KBM-7 (cell line): ENCODE measurements around the gene ASCC1.
A peak's percentile ranks its signal among the peaks of the same experiment; 100 is the strongest.

Experiments used
- DNase-seq: peaks from one replicate; pipeline ENCODE4 v3.0.0-alpha.2; 2015
- in situ Hi-C: fragments of 300-500 bp; cut with MboI; formaldehyde crosslinking; loops from 2 replicates; pipeline ENCODE4 v1.14.3; 2020; ENCODE audit warnings: low sequenced_read_pairs, low pct_unique_long_range_greater_than_20kb, mixed read lengths

ASCC1 gene, protein sequence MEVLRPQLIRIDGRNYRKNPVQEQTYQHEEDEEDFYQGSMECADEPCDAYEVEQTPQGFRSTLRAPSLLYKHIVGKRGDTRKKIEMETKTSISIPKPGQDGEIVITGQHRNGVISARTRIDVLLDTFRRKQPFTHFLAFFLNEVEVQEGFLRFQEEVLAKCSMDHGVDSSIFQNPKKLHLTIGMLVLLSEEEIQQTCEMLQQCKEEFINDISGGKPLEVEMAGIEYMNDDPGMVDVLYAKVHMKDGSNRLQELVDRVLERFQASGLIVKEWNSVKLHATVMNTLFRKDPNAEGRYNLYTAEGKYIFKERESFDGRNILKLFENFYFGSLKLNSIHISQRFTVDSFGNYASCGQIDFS

DNA sequence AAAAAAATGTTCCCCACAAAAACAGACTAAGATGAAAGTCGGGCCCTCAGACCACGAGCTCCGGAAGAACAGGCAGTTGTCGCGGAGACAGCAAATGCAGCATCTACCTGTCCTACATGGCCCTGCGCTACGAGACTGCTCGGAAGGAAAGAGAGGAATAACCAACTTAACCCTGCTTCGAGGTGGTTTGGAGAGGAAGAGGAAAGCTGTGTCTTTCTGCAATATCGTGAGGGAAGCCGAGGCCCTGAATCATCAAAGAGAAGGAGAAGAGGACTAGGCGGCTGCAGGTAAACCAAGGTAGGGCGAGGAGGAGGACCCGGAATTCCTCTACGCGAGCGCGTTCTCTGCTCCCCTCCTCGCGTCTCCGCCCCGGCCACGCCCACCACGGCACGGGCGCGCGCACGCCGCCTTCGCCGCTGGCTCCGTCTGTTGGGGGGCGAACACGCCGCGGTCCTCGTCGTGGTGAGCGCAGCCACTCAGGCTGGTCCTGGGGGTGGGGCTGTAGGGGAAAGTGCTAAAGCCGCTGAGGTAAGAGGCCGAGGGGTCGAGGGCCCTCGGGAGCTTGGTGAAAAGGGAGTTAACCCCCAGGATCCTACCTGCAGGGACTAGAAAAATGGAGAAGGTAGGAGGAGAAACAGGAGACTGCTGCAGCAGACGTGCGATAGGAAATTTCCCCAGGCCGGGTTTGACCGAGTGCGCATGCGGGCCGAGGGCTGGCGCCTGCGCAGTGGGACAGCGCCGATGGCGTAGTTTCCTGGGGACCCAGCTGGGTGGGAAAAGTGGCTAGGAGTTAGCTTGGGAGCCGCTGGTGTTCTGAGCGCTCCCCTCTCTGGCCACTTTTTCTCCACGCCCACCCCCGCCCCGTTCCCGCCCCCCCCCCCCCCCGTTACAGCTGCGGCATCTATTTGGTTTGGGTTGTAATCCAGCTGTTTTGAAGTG, at the start of gene ASCC1, which contains the start of gene ANAPC16:
Gene ASCC1, minus strand, starts transcription at position 666 of the 939 bp plus-strand sequence. CDS start 2,978 bp downstream, outside the sequence.
Gene ANAPC16, plus strand, starts transcription at position 402 of the 939 bp plus-strand sequence. CDS start 7,903 bp downstream, outside the sequence.
- in situ Hi-C loops = no loop called here
- peak; percentile 95 for DNase-seq

- no peak for DNase-seq
- in situ Hi-C loops = no loop called here
Measured at GRCh38 chr10:72265508-72265907, 49.4 kb upstream of the ASCC1 start.

DNA sequence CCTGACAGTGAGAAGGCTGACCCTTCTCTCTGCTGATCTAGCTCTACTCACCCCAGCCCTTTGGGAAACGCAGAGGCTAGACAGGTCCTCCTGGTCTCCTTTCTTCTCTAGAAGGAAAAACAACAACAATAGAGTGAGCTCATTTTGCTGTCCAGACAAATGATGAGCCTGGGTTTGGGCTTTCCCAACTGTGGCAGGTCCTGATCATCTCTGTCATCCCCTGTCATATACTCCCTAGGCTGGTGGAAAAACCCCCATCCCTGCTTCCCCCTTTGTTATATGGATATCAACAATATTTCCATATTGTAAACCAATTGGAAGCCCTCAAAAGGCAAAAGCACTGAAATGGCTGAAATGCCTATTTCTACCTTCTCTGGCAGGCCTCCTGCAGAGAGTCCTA, 48.5 kb upstream of the ASCC1 start:
- in situ Hi-C loops = no loop called here
- DNase-seq = no peak

DNA sequence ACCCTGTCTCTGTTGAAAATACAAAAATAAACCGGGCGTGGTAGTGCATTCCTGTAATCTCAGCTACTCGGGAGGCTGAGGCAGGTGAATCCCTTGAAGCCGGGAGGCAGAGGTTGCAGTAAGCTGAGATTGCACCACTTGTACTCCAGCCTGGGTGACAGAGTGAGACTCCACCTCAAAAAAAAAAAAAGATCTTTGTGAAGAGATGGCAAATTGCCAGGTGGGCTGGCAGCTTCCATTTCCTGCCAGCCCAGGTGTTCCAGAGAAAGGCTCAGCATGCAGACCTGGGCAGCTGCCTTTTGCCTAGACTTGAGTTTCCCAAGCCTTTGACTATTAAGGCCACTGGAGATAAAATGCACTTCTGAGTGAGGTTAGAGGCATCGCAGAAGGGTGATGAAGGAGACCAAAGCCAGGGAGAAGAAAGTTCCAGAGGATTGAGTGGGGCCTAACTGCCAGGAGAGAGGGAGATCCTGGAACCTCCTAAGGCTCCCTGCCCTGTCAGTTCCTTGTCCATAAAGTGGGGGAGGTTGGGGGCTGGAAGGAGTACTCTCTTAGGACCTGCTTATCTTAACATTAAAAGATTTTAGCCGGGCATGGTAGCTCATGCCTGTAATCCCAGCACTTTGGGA, 47.7 kb upstream of the ASCC1 start:
- in situ Hi-C loops = no loop called here
- DNase-seq = peak; percentile 44

GRCh38 chr10:72261784-72262404, 45.8 kb upstream of the ASCC1 start:
- no peak for DNase-seq
- in situ Hi-C loops = no loop called here

DNA sequence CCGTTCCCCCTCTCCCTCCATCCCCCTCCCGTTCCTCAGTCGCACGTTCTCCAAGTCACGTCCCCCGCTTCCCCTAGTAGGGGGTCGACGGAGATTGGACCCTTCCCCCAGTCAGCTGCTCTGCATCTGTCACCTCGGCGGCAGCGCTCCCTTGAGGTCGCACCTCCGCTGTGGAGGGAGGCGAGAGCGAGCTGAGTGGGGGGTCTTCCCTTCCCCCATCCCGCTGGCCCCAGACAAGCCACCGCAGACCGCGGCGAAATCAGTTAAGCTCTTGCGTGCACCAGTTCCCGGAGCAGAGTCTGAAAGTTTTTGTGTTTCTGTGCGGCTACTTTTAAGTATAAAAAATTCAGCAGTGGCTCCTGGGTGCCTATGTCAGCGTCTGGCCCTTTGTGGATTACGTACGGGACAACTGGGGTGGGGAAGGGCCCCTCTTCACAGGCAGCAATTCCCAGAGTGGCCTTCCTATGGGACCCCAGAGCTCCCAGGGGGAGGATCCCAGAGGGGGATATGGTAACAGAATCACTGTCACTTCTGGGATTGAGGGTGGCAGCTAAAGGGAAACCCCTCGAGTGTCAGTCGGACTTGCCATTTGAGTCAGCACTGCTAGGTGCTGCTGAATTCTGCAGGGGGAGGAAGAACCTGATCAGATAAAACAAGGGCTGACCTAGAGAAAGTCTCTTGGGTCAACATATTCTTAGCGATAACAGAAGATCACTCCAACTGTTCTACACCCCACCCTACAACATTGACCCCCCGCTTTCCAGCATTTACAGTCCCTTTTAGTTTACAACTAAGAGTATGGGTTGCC, 45.1 kb upstream of the ASCC1 start:
- in situ Hi-C loops = no loop called here

DNA sequence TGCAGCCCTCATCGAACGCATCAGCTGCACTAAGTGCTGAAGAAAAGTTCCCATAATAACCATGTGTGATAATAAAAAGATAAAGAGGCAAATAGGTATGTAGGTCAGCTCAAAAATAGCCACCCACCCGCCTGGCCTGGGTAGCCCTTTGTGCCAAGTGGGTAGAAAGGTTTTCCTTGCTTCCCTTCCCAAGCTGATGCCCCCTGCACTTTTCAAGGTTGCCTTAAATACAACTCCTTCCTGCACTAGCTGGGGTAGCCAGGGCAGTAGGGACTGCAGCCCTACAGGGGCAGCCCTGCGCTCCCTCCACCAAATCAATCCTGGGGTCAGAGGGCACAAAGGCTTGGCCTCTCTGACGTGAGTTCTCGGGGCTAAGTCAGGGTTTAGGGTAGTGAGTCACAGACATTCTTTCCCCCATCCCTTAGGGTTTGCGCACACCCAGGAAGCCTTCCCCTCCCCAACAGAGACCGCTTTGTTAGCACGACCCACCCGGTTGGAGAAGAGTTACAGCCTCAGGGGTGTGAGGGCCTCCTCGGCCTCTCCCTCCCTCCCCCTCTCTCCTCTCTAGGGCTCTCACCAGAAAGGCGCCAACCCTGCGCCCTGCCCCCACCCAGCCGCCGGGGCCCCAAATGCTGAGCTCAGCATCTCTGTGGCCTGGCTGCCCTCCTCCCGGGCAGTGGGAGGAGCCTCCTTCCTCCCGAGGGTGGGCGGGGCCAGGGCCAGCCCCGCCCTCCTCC, 44.3 kb upstream of the ASCC1 start:
- in situ Hi-C loops = no loop called here
- no peak for DNase-seq

More for the DNA sequence above, 45.1 kb upstream of the ASCC1 start:
- peak; percentile 93 for DNase-seq

DNA sequence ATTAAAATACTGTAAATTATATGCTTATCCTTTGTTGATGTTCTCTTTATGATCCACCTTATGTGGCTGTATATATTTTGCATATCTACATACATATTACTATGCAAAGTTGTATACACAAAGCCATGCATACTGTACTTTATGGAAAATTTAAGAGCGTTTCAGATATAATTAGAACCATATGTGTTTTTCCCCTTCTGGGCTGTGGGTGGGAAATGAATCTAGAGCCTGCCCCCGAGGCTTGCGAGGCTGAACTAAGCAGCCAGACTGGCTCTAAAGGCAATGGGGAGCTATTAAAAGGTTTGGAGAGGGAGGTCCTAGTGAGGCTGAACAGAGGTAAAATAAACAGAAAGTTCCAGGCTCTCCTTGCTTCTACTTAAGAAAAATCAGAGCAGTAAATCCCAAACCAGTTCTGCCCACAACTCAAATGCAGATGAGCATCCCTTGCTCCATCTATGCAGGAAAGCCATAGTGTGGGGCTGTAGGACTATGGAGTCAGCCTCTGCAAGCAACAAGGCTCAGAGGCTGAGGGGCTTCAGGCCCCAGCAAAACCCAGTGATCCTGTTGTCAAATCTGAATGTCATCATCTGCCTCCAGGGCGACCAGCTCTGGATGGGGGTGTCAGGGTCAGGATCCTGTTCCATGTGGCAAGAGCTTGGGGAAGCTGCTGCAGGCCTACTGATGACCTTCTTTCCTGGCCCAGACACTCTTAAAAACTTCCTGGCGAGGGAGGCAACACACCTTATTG, 43.6 kb upstream of the ASCC1 start:
- DNase-seq = peak; percentile 40
- in situ Hi-C loops = no loop called here

DNA sequence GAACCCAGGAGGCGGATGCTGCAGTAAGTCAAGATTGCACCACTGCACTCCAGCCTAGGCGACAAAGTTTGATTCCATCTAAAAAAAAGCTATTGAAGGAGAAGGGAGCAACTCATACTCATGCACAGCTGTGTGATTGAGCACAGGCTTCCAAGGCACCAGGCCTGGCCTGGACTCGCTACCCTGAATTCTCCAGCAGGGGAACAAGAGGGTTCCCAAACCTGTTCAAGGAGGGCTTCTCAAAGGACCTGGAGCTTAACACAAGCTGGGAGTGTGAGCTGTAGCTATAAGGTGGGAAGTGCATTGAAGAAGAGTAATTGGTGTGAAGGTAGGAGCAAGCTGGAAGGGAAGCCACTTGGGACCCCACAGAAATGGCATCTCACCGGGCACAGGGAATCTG, 42.5 kb upstream of the ASCC1 start:
- DNase-seq = no peak
- in situ Hi-C loops = no loop called here

DNA sequence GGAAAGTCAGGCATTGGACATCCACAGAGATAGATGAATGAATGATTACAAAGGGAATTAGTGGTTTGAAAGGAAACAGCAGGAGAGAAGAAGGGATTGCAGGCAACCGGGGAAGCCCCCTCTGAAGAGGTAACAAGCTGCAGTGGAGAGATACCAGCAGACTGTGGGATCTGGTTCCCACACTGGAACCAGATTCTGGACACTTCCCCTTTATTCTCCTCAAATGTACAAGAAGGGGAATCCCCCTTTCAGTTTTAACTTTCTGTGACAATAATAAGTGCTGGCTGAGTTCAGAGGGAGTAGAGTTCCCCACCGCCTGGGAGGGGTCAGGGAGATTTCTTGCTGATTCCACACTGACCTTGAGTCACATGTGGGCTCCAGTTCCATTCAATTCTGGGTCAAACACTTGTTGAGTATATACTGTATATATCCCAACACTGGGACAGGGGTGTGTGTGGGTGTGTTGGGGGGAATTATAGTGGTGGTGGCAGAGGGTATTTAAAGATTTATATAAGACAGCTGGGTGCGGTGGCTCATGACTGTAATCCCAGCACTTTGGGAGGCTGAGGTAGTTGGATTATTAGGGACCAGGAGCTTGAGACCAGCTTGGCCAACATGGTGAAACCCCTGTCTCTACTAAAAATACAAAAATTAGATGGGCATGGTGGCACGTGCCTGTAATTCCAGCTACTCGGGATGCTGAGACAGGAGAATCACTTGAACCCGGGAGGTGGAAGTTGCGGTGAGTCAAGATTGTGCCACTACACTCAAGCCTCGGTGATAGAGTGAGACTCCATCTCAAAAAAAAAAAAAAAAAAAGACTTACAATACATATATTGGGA, 41.2 kb upstream of the ASCC1 start:
- peak; percentile 92 for DNase-seq
- in situ Hi-C loops = no loop called here

GRCh38 chr10:72255977-72256729, 40.1 kb upstream of the ASCC1 start:
- no peak for DNase-seq
- in situ Hi-C loops = no loop called here

- in situ Hi-C loops = no loop called here
- DNase-seq = peak; percentile 86
Measured at GRCh38 chr10:72254813-72255568, 38.9 kb upstream of the ASCC1 start.

GRCh38 chr10:72253578-72253977, 37.5 kb upstream of the ASCC1 start:
- no peak for DNase-seq

GRCh38 chr10:72252972-72253371, 36.9 kb upstream of the ASCC1 start:
- in situ Hi-C loops = no loop called here
- no peak for DNase-seq

More at GRCh38 chr10:72253578-72253977, 37.5 kb upstream of the ASCC1 start:
- in situ Hi-C loops = no loop called here

GRCh38 chr10:72251635-72252034, 35.6 kb upstream of the ASCC1 start:
- no peak for DNase-seq
- in situ Hi-C loops = no loop called here
